Measurements from ENCODE around the gene CA4. TPM values are rescaled to one million over a fixed set of nuclear protein-coding genes. Genes with fewer than 3 reads are reported as not detected.

Gene CA4
- total RNA-seq, 4 donors from 2014 or later = 15.7 to 359 (median 246) TPM

- WGBS, 2 donors (ENCODE audit: low coverage in 1 of 2) = 81 to 82% methylated on average over 6 to 8 of the region's 8 CpGs
- H3K4me3 ChIP-seq = no peak overlapping the region
- H3K9me3 ChIP-seq = no peaks in the 10 kb centered on the region
- H3K27ac ChIP-seq = no peak overlapping the region
- no peak for DNase-seq
- in situ Hi-C loops (cut with MboI; ENCODE audit: low pct_ligation_motif_present in 1 of 4, low pct_unique_long_range_greater_than_20kb in 1 of 4, low sequenced_read_pairs in 3 of 4) (no loop called here), intact Hi-C loops (cut with DNase I; ENCODE audit: low total_unique reads) (loop anchor here (10.0 kb wide), 1 partner anchor 52 kb away; no protein-coding TSS in a partner anchor)
- peaks cover 0 to 9% (median 1%) of the 10 kb centered on the region in 4 donors for H3K4me1 ChIP-seq
- H3K36me3 ChIP-seq = no peaks in the 10 kb centered on the region
- TF ChIP-seq EP300 (IDR thresholded peaks at IDR 0.05; ENCODE audit: low read depth) = no peak
- peaks cover 51% of the 10 kb centered on the region for H3K27me3 ChIP-seq
These were observed 7.0 kb downstream of the CA4 start for GRCh38 chr17:60156746-60157145.

- in situ Hi-C loops (cut with MboI; ENCODE audit: low pct_ligation_motif_present in 1 of 4, low pct_unique_long_range_greater_than_20kb in 1 of 4, low sequenced_read_pairs in 3 of 4) = no loop called here
- no peak for DNase-seq
- TF ChIP-seq POLR2AphosphoS5 (IDR thresholded peaks at IDR 0.05) (no peak), POLR2A (IDR thresholded peaks at IDR 0.05) (no peak), EP300 (IDR thresholded peaks at IDR 0.05; ENCODE audit: low read depth) (no peak), CTCF (IDR thresholded peaks at IDR 0.05) (no peak)
These were observed 7.8 kb downstream of the CA4 start for GRCh38 chr17:60157487-60158040.

GRCh38 chr17:60158751-60159478, 9.1 kb downstream of the CA4 start:
- WGBS, 2 donors (ENCODE audit: low coverage in 1 of 2) = 57 to 58% methylated on average over 2 to 19 of the region's 19 CpGs
- Histone ChIP-seq H3K4me1 (peaks cover 0 to 3% (median 0%) of the 10 kb centered on the region in 4 donors), H3K27me3 (peaks cover 38% of the 10 kb centered on the region), H3K4me3 (no peak overlapping the region), H3K36me3 (no peaks in the 10 kb centered on the region), H3K9me3 (no peaks in the 10 kb centered on the region), H3K27ac (no peak overlapping the region)
- in situ Hi-C loops (cut with MboI; ENCODE audit: low pct_ligation_motif_present in 1 of 4, low pct_unique_long_range_greater_than_20kb in 1 of 4, low sequenced_read_pairs in 3 of 4) (no loop called here), intact Hi-C loops (cut with DNase I; ENCODE audit: low total_unique reads) (loop anchor here (10.0 kb wide), 1 partner anchor 54 kb away; no protein-coding TSS in a partner anchor)
- TF ChIP-seq POLR2A (IDR thresholded peaks at IDR 0.05) (no peak), CTCF (IDR thresholded peaks at IDR 0.05) (no peak), POLR2AphosphoS5 (IDR thresholded peaks at IDR 0.05) (no peak), EP300 (IDR thresholded peaks at IDR 0.05; ENCODE audit: low read depth) (no peak)
- no peak for DNase-seq

More at GRCh38 chr17:60157487-60158040, 7.8 kb downstream of the CA4 start:
- H3K27ac ChIP-seq = no peak overlapping the region
- peaks cover 44% of the 10 kb centered on the region for H3K27me3 ChIP-seq
- H3K9me3 ChIP-seq = no peaks in the 10 kb centered on the region
- intact Hi-C loops (cut with DNase I; ENCODE audit: low total_unique reads) = loop anchor here (10.0 kb wide), 1 partner anchor 53 kb away; no protein-coding TSS in a partner anchor
- H3K36me3 ChIP-seq = no peaks in the 10 kb centered on the region
- H3K4me1 ChIP-seq = peaks cover 0 to 6% (median 0%) of the 10 kb centered on the region in 4 donors
- H3K4me3 ChIP-seq = no peak overlapping the region
- WGBS, 2 donors (ENCODE audit: low coverage in 1 of 2) = 78 to 80% methylated on average over 2 to 18 of the region's 18 CpGs

- TF ChIP-seq POLR2A (IDR thresholded peaks at IDR 0.05) (no peak), POLR2AphosphoS5 (IDR thresholded peaks at IDR 0.05) (no peak), EP300 (IDR thresholded peaks at IDR 0.05; ENCODE audit: low read depth) (no peak), CTCF (IDR thresholded peaks at IDR 0.05) (no peak)
- WGBS, 2 donors (ENCODE audit: low coverage in 1 of 2) = 76 to 88% methylated on average over 3 to 6 of the region's 6 CpGs
- peaks cover 34% of the 10 kb centered on the region for H3K27me3 ChIP-seq
- H3K4me3 ChIP-seq = no peak overlapping the region
- H3K36me3 ChIP-seq = no peaks in the 10 kb centered on the region
- H3K4me1 ChIP-seq = peaks cover 0 to 3% (median 0%) of the 10 kb centered on the region in 4 donors
- DNase-seq = no peak
- intact Hi-C loops (cut with DNase I; ENCODE audit: low total_unique reads) (loop anchor here (10.0 kb wide), 1 partner anchor 55 kb away; no protein-coding TSS in a partner anchor), in situ Hi-C loops (cut with MboI; ENCODE audit: low pct_ligation_motif_present in 1 of 4, low pct_unique_long_range_greater_than_20kb in 1 of 4, low sequenced_read_pairs in 3 of 4) (no loop called here)
- H3K9me3 ChIP-seq = no peaks in the 10 kb centered on the region
- no peak overlapping the region for H3K27ac ChIP-seq
These were observed 9.7 kb downstream of the CA4 start for GRCh38 chr17:60159479-60159866.
